NCI-H446 treated with DMSO at 0.1 percent for 48 hours (cell line): Measurements from ENCODE around the gene KCNH1.

Experiments
- DNase-seq: peaks from one replicate; lab custom pipeline; 2025; lab: John Stamatoyannopoulos, UW

KCNH1 gene

GRCh38 chr1:210646258-210646616, 487.7 kb downstream of the KCNH1 start:
- DNase-seq = no peak

- DNase-seq = no peak
Observed at GRCh38 chr1:210645582-210646257, 488.2 kb downstream of the KCNH1 start.

GRCh38 chr1:210641582-210641981, 492.4 kb downstream of the KCNH1 start:
- DNase-seq = no peak

GRCh38 chr1:210635108-210635507, 498.8 kb downstream of the KCNH1 start:
- no peak for DNase-seq

GRCh38 chr1:210633636-210634035, 500.3 kb downstream of the KCNH1 start:
- no peak for DNase-seq

- no peak for DNase-seq
Observed at GRCh38 chr1:210633140-210633539, 500.8 kb downstream of the KCNH1 start.

- DNase-seq = no peak
Observed at GRCh38 chr1:210631399-210631798, 502.5 kb downstream of the KCNH1 start.

GRCh38 chr1:210629276-210629675, 504.7 kb downstream of the KCNH1 start:
- no peak for DNase-seq

- no peak for DNase-seq
Observed at GRCh38 chr1:210627755-210628154, 506.2 kb downstream of the KCNH1 start.
